ENCODE data around the gene CELF4.

DNA sequence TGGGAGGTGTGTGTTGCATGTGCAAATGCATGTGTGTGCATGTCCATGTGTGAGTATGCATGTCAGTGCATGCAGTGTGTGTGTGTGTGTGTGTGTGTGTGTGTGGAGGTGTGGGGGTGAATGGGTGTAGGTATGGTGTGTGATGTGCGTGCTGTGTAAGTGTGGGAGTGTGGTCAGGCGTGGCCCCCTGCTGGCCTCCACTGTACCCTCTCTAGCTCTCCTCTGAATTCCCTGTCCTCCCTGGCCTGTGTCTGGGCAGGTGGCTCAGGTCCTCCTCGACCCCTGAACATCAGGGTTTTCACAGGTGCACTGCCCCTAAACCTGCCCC, 230.2 kb downstream of the CELF4 start:
- TF ChIP-seq, protein P1, sequence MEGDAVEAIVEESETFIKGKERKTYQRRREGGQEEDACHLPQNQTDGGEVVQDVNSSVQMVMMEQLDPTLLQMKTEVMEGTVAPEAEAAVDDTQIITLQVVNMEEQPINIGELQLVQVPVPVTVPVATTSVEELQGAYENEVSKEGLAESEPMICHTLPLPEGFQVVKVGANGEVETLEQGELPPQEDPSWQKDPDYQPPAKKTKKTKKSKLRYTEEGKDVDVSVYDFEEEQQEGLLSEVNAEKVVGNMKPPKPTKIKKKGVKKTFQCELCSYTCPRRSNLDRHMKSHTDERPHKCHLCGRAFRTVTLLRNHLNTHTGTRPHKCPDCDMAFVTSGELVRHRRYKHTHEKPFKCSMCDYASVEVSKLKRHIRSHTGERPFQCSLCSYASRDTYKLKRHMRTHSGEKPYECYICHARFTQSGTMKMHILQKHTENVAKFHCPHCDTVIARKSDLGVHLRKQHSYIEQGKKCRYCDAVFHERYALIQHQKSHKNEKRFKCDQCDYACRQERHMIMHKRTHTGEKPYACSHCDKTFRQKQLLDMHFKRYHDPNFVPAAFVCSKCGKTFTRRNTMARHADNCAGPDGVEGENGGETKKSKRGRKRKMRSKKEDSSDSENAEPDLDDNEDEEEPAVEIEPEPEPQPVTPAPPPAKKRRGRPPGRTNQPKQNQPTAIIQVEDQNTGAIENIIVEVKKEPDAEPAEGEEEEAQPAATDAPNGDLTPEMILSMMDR (IDR thresholded peaks at IDR 0.05; ENCODE audit: insufficient read depth, low read length) = no peak
- TF ChIP-seq POLR2AphosphoS5 (IDR thresholded peaks at IDR 0.05; ENCODE audit: low read depth) = no peak
